HEK293T (cell line): ENCODE results near the gene OTUD7B.

Experiments
- ELF4 ChIP-seq: fragments of 450-650 bp; IDR thresholded peaks from 2 replicates; pipeline ENCODE4 v1.6.1; 2017; ENCODE audit warnings: antibody characterized with exemption
- FOXK2 ChIP-seq: fragments of 450-650 bp; IDR thresholded peaks from 2 replicates; pipeline ENCODE4 v1.6.1; 2016; ENCODE audit warnings: mild to moderate bottlenecking
- FOXM1 ChIP-seq: fragments of 450-650 bp; IDR thresholded peaks from 2 replicates; pipeline ENCODE4 v1.6.1; 2017; ENCODE audit warnings: mild to moderate bottlenecking, borderline replicate concordance

- TF ChIP-seq ELF4 (no peak), FOXM1 (no peak), FOXK2 (no peak)
Measured at GRCh38 chr1:150015651-150016131, 5.2 kb upstream of the OTUD7B start.
